HL-60 (cell line): ENCODE results near the gene NUP93.

Experiments
- POLR2AphosphoS5 ChIP-seq: IDR thresholded peaks from 2 replicates; pipeline ENCODE4 v1.6.1; 2012; ENCODE audit warnings: low read depth
- SPI1 ChIP-seq: IDR thresholded peaks from 2 replicates; pipeline ENCODE4 v1.6.1; 2012; ENCODE audit warnings: low read depth, mild to moderate bottlenecking, borderline replicate concordance
- TF ChIP-seq, protein P1 (sequence below): IDR thresholded peaks from one replicate; pipeline ENCODE4 v1.5.1; 2011; ENCODE audit warnings: low read length, control low read depth, inconsistent platforms; ENCODE audit not compliant: insufficient read depth

DNA sequence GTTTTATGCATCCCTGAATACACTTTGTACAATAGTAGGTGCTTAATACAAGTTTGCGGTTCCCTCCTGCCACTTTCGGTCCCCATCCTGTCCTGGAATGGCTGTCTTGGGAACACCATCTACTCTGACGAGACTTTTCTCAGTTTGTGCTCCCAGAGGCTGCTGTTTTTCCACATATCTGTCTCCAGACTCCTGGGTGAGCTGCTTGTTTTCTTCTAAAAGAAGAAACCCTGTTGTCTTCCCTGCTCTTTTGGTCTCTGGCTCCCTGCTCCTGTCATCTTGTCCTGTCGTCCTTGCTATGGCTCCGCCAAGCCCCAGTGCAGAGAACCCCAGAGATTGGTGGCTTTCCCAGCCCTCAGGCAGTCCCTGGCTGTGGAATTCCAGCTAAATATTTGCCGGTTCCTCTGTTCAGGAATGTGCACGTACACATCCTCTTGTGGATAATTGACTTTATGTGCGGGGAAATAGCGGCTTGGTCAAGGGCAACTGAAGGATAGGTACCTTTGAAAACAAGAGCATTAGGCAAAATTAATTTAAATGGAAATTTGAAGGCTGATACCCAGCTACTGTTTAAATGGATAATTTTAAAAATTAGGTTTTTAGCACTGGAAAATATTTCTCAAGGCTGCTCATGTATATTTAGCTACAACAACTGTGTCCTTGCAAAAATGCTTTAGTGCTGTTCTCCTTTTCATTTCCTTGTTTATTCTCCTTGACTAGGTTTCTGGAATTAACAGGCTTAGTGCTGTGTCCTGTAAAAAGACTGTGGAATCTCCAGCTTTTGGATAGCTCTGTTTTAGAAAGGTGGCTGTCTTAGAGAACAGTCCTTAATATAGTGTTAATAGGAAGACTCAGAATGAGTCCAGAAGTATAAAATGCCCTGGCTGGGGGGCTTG lies 84.9 kb downstream of the NUP93 start:
- TF ChIP-seq, protein P1, sequence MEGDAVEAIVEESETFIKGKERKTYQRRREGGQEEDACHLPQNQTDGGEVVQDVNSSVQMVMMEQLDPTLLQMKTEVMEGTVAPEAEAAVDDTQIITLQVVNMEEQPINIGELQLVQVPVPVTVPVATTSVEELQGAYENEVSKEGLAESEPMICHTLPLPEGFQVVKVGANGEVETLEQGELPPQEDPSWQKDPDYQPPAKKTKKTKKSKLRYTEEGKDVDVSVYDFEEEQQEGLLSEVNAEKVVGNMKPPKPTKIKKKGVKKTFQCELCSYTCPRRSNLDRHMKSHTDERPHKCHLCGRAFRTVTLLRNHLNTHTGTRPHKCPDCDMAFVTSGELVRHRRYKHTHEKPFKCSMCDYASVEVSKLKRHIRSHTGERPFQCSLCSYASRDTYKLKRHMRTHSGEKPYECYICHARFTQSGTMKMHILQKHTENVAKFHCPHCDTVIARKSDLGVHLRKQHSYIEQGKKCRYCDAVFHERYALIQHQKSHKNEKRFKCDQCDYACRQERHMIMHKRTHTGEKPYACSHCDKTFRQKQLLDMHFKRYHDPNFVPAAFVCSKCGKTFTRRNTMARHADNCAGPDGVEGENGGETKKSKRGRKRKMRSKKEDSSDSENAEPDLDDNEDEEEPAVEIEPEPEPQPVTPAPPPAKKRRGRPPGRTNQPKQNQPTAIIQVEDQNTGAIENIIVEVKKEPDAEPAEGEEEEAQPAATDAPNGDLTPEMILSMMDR: no peak
- TF ChIP-seq SPI1: no peak
- TF ChIP-seq POLR2AphosphoS5: no peak
